Liver (tissue), 9 donors: Measurements from ENCODE around the gene BMP7. TPM values are rescaled to one million over a fixed set of nuclear protein-coding genes. Genes with fewer than 3 reads are reported as not detected.

Source experiments
- DNase-seq: peaks from one replicate; pipeline ENCODE4 v3.0.0-alpha.2; 2017; ENCODE audit warnings: low spot score
- H3K27ac ChIP-seq, 2 donors: one replicate each; pipeline ENCODE4 v1.7.0; 2013; ENCODE audit warnings: inconsistent platforms in 2 of 2, low read length in 2 of 2, control low read depth in 1 of 2, low read depth in 1 of 2, mild to moderate bottlenecking in 1 of 2
- H3K27me3 ChIP-seq, 4 donors: one replicate each; pipeline versions ENCODE4 v1.6.1 to v1.7.0; 2013; ENCODE audit warnings: low read length in 3 of 4, inconsistent platforms in 1 of 4, mild to moderate bottlenecking in 1 of 4, moderate library complexity in 1 of 4; ENCODE audit not compliant: control insufficient read depth in 4 of 4, insufficient read depth in 4 of 4
- H3K36me3 ChIP-seq, 4 donors: one replicate each; pipeline versions ENCODE4 v1.6.1 to v1.7.0; 2013; ENCODE audit warnings: low read length in 3 of 4, mild to moderate bottlenecking in 3 of 4, low read depth in 1 of 4, moderate library complexity in 1 of 4; ENCODE audit not compliant: control insufficient read depth in 4 of 4, insufficient read depth in 3 of 4
- H3K4me1 ChIP-seq, 4 donors: one replicate each; pipeline versions ENCODE4 v1.6.1 to v1.7.0; 2013; ENCODE audit warnings: low read length in 3 of 4, mild to moderate bottlenecking in 3 of 4, moderate library complexity in 1 of 4; ENCODE audit not compliant: control insufficient read depth in 4 of 4, insufficient read depth in 4 of 4
- H3K4me3 ChIP-seq, 3 donors: one replicate each; pipeline versions ENCODE4 v1.6.1 to v1.7.0; 2013; ENCODE audit warnings: low read length in 3 of 3, control low read depth in 1 of 3, low read depth in 1 of 3, mild to moderate bottlenecking in 1 of 3
- H3K9ac ChIP-seq, 2 donors: one replicate each; pipeline ENCODE4 v1.7.0; 2013; ENCODE audit warnings: low read length in 2 of 2, mild to moderate bottlenecking in 2 of 2, moderate library complexity in 2 of 2, control low read depth in 1 of 2, low read depth in 1 of 2
- H3K9me3 ChIP-seq, 4 donors: one replicate each; pipeline versions ENCODE4 v1.6.1 to v1.7.0; 2013; ENCODE audit warnings: low read length in 3 of 4; ENCODE audit not compliant: control insufficient read depth in 4 of 4
- EGR1 ChIP-seq, 2 donors: IDR thresholded peaks; 2 replicates each; pipeline ENCODE4 v1.6.1; 2016 to 2018; ENCODE audit warnings: antibody characterized with exemption in 2 of 2, low read depth in 2 of 2
- FOXA1 ChIP-seq: IDR thresholded peaks from 2 replicates; pipeline ENCODE4 v1.6.1; 2016; ENCODE audit warnings: antibody characterized with exemption
- FOXA2 ChIP-seq: IDR thresholded peaks from 2 replicates; pipeline ENCODE4 v1.6.1; 2016; ENCODE audit warnings: antibody characterized with exemption
- GABPA ChIP-seq, 2 donors: IDR thresholded peaks in 1 of 2; conservative IDR thresholded peaks in 1 of 2; 2 replicates each; pipeline ENCODE4 v1.6.1; 2016; ENCODE audit warnings: antibody characterized with exemption in 2 of 2, mild to moderate bottlenecking in 1 of 2, moderate library complexity in 1 of 2
- HNF4A ChIP-seq, 2 donors: conservative IDR thresholded peaks; 2 replicates each; pipeline ENCODE4 v1.6.1; 2016; ENCODE audit warnings: antibody characterized with exemption in 2 of 2, mild to moderate bottlenecking in 2 of 2
- HNF4G ChIP-seq: IDR thresholded peaks from 2 replicates; pipeline ENCODE4 v1.6.1; 2016; ENCODE audit warnings: antibody characterized with exemption
- JUND ChIP-seq, 2 donors: IDR thresholded peaks; 2 replicates each; pipeline ENCODE4 v1.6.1; 2016; ENCODE audit warnings: antibody characterized with exemption in 2 of 2
- MAX ChIP-seq: IDR thresholded peaks from 2 replicates; pipeline ENCODE4 v1.6.1; 2016; ENCODE audit warnings: antibody characterized with exemption
- NR2F2 ChIP-seq: IDR thresholded peaks from 2 replicates; pipeline ENCODE4 v1.6.1; 2016; ENCODE audit warnings: antibody characterized with exemption
- REST ChIP-seq: IDR thresholded peaks from 2 replicates; pipeline ENCODE4 v1.6.1; 2016; ENCODE audit warnings: antibody characterized with exemption, mild to moderate bottlenecking
- RXRA ChIP-seq, 2 donors: IDR thresholded peaks; 2 replicates each; pipeline ENCODE4 v1.6.1; 2017 to 2018; ENCODE audit warnings: antibody characterized with exemption in 2 of 2, mild to moderate bottlenecking in 1 of 2
- SP1 ChIP-seq: IDR thresholded peaks from 2 replicates; pipeline ENCODE4 v1.6.1; 2018; ENCODE audit warnings: antibody characterized with exemption, mild to moderate bottlenecking
- TAF1 ChIP-seq: conservative IDR thresholded peaks from 2 replicates; pipeline ENCODE4 v1.6.1; 2016; ENCODE audit warnings: antibody characterized with exemption, mild to moderate bottlenecking
- YY1 ChIP-seq: IDR thresholded peaks from 2 replicates; pipeline ENCODE4 v1.6.1; 2016; ENCODE audit warnings: antibody characterized with exemption, mild to moderate bottlenecking
- WGBS: extraction: QIAGEN DNeasy Blood & Tissue Kit; methylation state at CpG from one replicate; pipeline ENCODE4 v1.1.7; 2013; 5-methylcytosine and 5-hydroxymethylcytosine counted together
- polyA plus RNA-seq, 2 donors: library from polyadenylated mRNA; stranded (reverse) in 1 of 2; unstranded in 1 of 2; fragments of 200-250 nt in 1 of 2; fragments of >200 nt in 1 of 2; fragmentation: Nextera tagmentation in 1 of 2; extraction: Ambion mirVana in 1 of 2; gene quantifications; one replicate each; pipeline versions ENCODE4 v1.2.1 to v1.2.3, GENCODE V29; 2013 to 2015
- total RNA-seq, 2 donors: library from RNA; depleted of rRNA; stranded (reverse); fragments of >200 nt; gene quantifications; one replicate each; pipeline ENCODE4 v1.2.3, GENCODE V29; 2014
- TF ChIP-seq, protein P1 (sequence below): IDR thresholded peaks from 2 replicates; pipeline ENCODE4 v1.6.1; 2016; ENCODE audit warnings: antibody characterized with exemption
- TF ChIP-seq, protein P2 (sequence below): IDR thresholded peaks from 2 replicates; pipeline ENCODE4 v1.6.1; 2016; ENCODE audit warnings: antibody characterized with exemption
- donor health status: healthy.
- donor health status: healthy.
- donor health status: healthy.
- donor health status: healthy.
- donor health status: healthy.

BMP7 gene
- total and polyA plus RNA-seq, 4 donors: not detected

GRCh38 chr20:57197352-57198131, 68.9 kb downstream of the BMP7 start:
- WGBS: 68% methylated on average over 5 of the region's 5 CpGs
- Histone ChIP-seq H3K27ac (no peak overlapping the region), H3K9ac (no peak overlapping the region), H3K4me1 (no peaks in the 10 kb centered on the region), H3K27me3 (peaks cover 0 to 4% (median 1%) of the 10 kb centered on the region in 4 donors), H3K4me3 (no peak overlapping the region), H3K9me3 (no peaks in the 10 kb centered on the region), H3K36me3 (no peaks in the 10 kb centered on the region)
- no peak for DNase-seq
- TF ChIP-seq HNF4G (no peak), EGR1 (IDR thresholded peaks at IDR 0.05; ENCODE audit: low read depth in 2 of 2) (no peak), MAX (no peak), GABPA (IDR thresholded peaks at IDR 0.05 in 1 of 2, conservative IDR thresholded peaks at IDR 0.05 in 1 of 2) (no peak), FOXA1 (no peak), TAF1 (no peak), JUND (IDR thresholded peaks at IDR 0.05) (no peak), RXRA (IDR thresholded peaks at IDR 0.05) (no peak)
- TF ChIP-seq, protein P1, sequence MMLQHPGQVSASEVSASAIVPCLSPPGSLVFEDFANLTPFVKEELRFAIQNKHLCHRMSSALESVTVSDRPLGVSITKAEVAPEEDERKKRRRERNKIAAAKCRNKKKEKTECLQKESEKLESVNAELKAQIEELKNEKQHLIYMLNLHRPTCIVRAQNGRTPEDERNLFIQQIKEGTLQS: no peak
- TF ChIP-seq, protein P2, sequence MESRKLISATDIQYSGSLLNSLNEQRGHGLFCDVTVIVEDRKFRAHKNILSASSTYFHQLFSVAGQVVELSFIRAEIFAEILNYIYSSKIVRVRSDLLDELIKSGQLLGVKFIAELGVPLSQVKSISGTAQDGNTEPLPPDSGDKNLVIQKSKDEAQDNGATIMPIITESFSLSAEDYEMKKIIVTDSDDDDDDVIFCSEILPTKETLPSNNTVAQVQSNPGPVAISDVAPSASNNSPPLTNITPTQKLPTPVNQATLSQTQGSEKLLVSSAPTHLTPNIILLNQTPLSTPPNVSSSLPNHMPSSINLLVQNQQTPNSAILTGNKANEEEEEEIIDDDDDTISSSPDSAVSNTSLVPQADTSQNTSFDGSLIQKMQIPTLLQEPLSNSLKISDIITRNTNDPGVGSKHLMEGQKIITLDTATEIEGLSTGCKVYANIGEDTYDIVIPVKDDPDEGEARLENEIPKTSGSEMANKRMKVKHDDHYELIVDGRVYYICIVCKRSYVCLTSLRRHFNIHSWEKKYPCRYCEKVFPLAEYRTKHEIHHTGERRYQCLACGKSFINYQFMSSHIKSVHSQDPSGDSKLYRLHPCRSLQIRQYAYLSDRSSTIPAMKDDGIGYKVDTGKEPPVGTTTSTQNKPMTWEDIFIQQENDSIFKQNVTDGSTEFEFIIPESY: no peak

DNA sequence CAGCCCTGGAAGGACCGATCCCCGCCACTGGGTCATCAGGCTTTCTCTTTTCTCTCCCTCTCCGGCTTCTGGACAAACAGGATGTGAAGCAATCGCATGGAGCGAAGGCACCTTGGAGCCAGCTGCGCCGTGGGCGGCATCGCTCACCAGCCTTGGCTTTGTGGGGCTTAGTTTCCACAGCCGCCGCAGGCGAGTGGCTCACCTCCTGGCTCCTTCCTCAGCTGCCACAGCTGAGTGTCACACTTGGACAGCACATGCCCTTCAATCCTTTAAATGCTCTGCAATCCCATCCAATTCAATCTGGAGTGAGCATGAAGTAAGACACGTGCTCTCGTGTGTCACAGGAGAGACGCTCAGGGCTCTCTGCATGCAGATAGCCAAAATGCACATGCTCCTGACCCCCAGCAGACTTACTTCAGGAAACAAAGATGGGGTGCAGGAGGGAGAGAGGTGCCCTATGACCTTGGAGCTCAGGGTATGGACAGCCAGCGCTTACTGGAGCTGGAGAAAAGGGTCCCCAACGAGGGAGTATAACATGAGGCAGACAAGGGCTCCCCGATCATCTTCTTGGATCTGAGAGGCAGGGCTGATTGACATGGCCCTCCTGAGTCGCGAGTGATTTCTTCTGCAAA, 70.9 kb downstream of the BMP7 start:
- TF ChIP-seq HNF4G: no peak
- TF ChIP-seq MAX: no peak
- TF ChIP-seq YY1: no peak
- no peak for TF ChIP-seq EGR1 (IDR thresholded peaks at IDR 0.05; ENCODE audit: low read depth in 2 of 2)
- no peak for TF ChIP-seq SP1
- TF ChIP-seq REST: no peak
- TF ChIP-seq NR2F2: no peak
- no peak for TF ChIP-seq FOXA2
- no peak for TF ChIP-seq HNF4A (conservative IDR thresholded peaks at IDR 0.05)
- no peak for TF ChIP-seq TAF1
- no peak for TF ChIP-seq FOXA1
- TF ChIP-seq, protein P1: no peak
- no peak for TF ChIP-seq GABPA (IDR thresholded peaks at IDR 0.05 in 1 of 2, conservative IDR thresholded peaks at IDR 0.05 in 1 of 2)
- TF ChIP-seq, protein P2: no peak
- Histone ChIP-seq H3K27ac (no peak overlapping the region), H3K4me1 (no peaks in the 10 kb centered on the region), H3K27me3 (peaks cover 0 to 4% (median 1%) of the 10 kb centered on the region in 4 donors), H3K36me3 (no peaks in the 10 kb centered on the region), H3K9ac (no peak overlapping the region), H3K4me3 (no peak overlapping the region), H3K9me3 (no peaks in the 10 kb centered on the region)
- 82% methylated on average over 20 of the region's 20 CpGs for WGBS
- no peak for DNase-seq
